Stimulated activated CD4-positive, alpha-beta T cell treated with anti-CD3 and anti-CD28 coated beads, Interleukin-15, amount 100 ng/mL, for 1 hour (primary cell): ENCODE data around the gene CHST8.

Source experiments
- DNase-seq, 2 donors: peaks; one replicate each; pipeline ENCODE4 v3.0.0-alpha.2; 2020; ENCODE audit warnings: low read depth in 1 of 2, low spot score in 1 of 2

CHST8 gene

GRCh38 chr19:33730858-33731607 lies 109.3 kb downstream of the CHST8 start:
- no peak for DNase-seq

GRCh38 chr19:33731881-33732280 lies 110.1 kb downstream of the CHST8 start:
- DNase-seq: no peak

- DNase-seq: no peak
Observed at GRCh38 chr19:33734913-33735312, 113.2 kb downstream of the CHST8 start.

GRCh38 chr19:33736158-33736557 lies 114.4 kb downstream of the CHST8 start:
- DNase-seq: no peak

GRCh38 chr19:33736787-33737186 lies 115.0 kb downstream of the CHST8 start:
- DNase-seq: no peak

GRCh38 chr19:33737681-33738371 lies 116.1 kb downstream of the CHST8 start:
- DNase-seq: no peak

GRCh38 chr19:33740811-33741396 lies 119.2 kb downstream of the CHST8 start:
- DNase-seq: no peak

- no peak for DNase-seq
Observed at GRCh38 chr19:33745297-33745696, 123.5 kb downstream of the CHST8 start.

- DNase-seq: no peak
Observed at GRCh38 chr19:33746159-33746558, 124.4 kb downstream of the CHST8 start.

- DNase-seq: no peak
Observed at GRCh38 chr19:33747273-33747672, 125.5 kb downstream of the CHST8 start.

- DNase-seq: no peak
Observed at GRCh38 chr19:33748231-33748630, 126.5 kb downstream of the CHST8 start.

GRCh38 chr19:33749016-33749415 lies 127.3 kb downstream of the CHST8 start:
- DNase-seq: no peak

GRCh38 chr19:33749619-33750175 lies 127.9 kb downstream of the CHST8 start:
- no peak for DNase-seq

GRCh38 chr19:33750587-33751435 lies 129.1 kb downstream of the CHST8 start:
- no peak for DNase-seq

- DNase-seq: no peak
Observed at GRCh38 chr19:33751436-33751770, 129.7 kb downstream of the CHST8 start.

GRCh38 chr19:33752018-33752800 lies 130.5 kb downstream of the CHST8 start:
- DNase-seq: no peak

GRCh38 chr19:33752945-33753344 lies 131.2 kb downstream of the CHST8 start:
- DNase-seq: no peak

GRCh38 chr19:33754361-33754760 lies 132.6 kb downstream of the CHST8 start:
- DNase-seq: no peak

- no peak for DNase-seq
Observed at GRCh38 chr19:33755099-33756035, 133.6 kb downstream of the CHST8 start.
